ENCODE data around the gene APOLD1. TPM values are rescaled to one million over a fixed set of nuclear protein-coding genes. Genes with fewer than 3 reads are reported as not detected.
"Not testable (repeated sequence)": the region's sequence is repeated elsewhere in the genome, so short reads cannot be mapped to it uniquely, and the experiment has no call there.

Gene APOLD1
- polyA plus RNA-seq, 3 donors: 8.2 to 10.3 (median 9.0) TPM

DNA sequence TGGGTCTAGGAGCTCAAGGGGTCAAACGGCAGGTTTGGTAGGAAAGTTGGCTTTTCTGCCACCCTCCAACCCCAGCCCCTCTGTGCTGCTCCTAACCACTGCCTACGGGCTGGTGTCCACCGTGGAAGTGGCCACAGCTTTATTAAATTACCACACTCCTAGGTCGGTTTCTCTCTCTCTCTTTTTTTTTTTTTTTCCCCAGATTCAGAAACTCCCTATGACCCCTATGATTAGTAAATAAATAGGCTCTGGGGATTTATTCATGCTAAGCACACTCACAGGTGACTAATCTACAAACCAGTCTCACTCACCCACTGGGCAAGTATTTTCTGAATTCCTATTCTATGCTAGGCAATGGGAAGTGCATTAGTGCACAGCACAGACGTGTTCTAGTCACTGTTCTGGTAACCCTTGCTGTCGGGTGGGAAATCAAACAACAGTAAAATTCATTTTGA lies 19.0 kb downstream of the APOLD1 start:
- DNase-seq: no peak

DNA sequence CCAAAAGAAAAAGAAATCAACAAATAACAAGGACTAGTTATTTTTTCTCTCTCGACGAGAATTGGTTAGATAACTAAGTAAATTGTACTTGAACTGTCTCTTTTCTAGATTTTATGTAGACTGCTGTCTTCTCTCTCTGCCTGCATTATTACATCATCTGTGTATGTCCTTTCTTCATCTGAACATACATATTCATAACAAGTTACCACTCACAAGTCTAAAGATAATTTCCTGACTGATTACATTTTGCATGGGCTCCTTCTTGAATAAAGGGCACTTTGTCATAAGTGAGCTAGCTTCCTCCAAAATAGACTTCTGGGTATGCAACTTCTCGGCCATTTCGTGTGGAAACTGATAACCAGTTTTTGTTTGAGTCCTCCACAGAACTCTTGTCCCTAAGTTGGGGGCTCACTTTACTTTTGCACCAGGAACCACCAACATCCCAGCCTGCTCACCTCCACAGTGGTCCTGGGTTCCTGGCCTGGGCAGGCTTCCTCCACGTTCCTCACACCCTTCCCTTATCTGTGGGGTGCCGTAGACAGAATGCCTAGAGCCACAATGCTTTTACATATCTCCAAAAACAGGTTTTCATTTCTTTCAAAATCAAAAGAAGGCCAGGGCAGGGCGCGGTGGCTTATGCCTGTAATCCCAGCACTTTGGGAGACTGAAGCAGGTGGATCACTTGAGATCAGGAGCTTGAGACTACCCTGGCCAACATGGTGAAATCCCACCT lies 21.5 kb downstream of the APOLD1 start:
- no peak for DNase-seq

DNA sequence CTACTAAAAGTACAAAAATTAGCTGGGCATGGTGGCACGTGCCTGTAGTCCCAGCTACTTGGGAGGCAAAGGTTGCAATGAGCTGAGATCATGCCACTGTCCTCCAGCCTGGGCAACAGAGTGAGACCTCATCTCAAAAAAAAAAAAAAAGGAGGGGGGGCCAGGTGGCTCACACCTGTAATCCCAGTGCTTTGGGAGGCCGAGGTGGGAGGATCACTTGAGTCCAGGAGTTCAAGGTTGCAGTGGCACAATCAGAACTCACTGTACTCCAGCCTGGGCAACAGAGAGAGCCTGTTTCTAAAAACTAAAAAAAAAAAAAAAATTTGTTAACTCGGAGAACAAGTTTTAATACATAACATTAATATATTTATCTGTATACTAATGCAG lies 22.1 kb downstream of the APOLD1 start:
- not testable (repeated sequence) for DNase-seq

DNA sequence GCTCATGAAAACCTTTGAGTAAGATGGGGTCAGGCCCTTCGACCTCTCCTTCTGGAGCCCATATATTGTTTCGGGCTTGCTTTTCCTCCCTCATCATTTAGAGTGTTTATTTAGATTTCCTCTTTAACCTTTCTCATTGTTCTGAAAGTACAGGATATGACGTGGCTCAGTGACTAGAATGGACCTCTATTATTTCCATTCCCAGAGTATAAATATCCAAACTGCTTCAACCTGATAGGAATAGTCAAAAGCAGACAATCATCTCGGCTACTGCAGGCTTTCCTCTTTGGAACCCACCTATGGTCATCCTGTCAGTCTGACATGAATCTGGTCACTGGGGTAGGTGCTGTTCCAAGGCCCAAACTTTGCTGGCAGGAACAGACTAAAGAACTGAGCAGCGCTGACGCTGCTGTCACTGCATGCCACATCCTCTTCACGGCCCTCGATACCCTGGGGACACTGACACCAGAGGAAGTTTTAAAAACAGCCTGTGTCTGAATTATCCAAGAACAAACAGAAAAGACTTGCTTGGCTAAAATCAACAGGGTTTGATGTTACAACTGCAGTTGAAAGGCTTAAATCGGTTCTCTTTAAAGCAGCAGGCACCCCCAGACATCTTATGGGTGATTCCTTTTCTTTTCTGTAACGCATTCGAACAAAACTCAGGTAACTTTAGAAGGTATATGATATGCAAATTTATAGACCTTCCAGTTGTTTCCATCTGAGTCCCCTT lies 22.7 kb downstream of the APOLD1 start:
- DNase-seq: no peak

DNA sequence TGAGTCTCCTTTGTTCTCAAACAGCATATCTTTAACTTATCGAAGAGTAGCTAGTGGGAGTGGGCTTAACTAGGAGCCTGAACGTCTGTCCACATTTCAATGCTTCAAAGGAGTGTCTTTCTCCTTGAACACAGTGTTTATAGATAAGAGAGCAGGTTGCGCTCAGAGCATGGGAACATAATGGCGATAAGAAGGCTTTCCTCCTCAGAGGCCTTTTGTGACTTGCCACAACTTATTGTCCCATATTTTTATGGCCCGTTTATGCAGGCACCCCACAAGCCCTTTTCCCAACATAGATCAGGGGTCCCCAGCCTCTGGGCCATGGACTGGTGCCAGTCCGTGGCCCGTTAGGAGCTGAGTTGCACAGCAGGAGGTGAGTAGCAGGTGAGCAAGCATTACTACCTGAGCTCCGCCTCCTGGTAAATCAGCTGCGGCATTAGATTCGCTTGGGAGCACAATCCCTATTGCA lies 25.1 kb downstream of the APOLD1 start:
- DNase-seq: no peak

DNA sequence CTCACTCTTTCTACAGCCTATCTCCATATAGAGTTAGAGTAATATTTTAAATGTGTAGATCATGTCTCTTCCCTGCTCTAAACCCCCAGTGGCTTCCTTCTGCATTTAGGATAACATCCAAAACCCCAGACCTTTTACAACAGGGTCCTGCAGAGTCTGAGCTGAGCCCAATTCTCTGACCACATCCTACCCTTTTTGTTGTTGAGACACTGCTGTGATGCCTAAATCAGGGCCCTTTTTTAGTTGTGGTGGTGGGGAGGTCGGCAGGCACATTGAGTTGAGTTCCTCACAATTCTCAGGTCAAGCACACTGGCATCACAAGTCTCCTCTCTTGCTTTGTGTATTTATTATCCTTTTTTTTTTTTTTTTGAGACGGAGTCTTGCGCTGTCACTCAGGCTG lies 25.9 kb downstream of the APOLD1 start:
- no peak for DNase-seq

DNA sequence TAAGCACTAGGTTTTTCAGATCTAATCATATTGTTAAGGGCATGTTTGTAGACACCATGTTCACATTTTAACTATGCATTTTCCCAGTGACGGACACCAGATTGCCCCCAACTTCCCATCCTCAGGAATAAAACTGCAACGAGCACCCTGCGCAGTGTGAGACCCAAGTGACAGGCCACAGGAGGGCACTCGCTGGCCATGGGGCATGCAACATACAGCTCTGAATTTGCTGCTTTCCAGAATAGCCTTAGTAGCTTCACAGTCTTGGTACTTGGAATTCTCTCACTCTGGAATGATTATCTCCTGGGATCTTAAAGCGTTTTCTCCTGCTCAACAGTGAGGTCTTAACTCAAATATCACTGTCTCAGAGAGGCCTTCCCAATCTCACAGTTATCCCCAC lies 26.7 kb downstream of the APOLD1 start:
- no peak for DNase-seq

DNA sequence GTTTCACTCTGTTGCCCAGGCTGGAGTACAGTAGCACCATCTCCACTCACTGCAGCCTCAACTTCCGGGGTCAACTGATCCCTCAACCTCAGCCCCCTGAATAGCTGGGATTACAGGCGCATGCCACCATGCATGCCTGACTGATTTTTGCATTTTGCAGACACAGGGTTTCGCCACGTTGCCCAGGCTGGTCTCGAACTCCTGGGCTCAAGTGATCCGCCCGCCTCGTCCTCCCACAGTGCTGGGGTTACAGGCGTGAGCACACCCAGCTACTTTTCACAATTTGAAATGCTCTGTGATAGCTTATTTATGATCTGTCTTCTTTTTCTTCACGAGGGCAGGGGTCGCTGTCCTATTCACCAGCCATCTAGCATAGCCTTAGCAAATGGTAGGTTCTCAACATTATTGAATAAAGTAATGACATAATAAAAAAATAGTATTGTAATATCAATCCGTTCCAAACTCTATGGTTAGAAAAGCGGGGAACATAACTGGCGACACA lies 27.2 kb downstream of the APOLD1 start:
- no peak for DNase-seq

DNA sequence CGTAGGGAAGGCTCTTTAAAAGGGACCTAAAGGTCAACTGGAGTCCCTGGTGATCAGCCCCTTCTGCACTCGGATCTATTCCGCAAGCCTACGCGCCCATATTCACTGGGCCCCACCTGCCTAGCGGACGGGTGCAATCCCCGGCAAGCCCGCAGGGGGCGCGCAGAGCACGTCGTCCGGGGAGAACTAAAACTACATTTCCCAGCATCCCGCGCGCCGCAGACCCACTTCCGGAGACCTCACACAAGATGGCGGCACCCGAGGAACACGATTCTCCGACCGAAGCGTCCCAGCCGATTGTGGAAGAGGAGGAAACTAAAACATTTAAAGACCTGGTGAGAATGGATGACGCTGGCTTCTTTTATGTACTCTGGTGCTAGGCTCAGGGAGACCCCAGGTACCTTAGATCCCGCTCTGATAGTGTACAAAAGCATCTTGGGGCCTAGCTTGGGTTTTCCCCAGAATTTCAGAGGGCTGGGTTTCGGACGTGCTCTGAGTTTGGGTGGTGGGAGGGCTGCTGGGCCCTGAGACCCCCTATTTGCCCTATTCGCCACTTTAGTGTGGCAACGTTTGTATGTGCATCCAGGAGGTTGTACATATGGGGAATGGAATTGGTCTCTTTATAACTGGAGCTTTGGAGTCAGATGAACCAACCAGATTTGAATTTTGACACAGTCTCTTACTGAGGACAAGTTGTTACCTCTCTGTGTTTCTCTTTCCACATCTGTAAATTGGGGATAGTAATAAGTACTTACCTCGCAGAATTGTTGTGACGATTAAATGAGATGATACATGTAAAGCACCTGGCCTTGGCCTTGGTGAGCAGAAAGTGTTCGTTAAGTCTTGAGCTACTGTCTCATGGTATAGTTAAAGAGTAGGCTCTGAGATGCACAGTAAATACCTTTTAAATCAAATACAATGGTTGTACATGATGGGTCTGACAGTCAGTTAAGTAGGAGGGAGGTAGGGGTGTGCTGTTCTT lies 28.0 kb downstream of the APOLD1 start, which contains the start of gene DDX47:
Gene DDX47, plus strand, starts transcription at position 227 of the 982 bp plus-strand sequence. Its CDS starts 22 bp downstream, at position 249.
- DNase-seq: peak; percentile 92

DNA sequence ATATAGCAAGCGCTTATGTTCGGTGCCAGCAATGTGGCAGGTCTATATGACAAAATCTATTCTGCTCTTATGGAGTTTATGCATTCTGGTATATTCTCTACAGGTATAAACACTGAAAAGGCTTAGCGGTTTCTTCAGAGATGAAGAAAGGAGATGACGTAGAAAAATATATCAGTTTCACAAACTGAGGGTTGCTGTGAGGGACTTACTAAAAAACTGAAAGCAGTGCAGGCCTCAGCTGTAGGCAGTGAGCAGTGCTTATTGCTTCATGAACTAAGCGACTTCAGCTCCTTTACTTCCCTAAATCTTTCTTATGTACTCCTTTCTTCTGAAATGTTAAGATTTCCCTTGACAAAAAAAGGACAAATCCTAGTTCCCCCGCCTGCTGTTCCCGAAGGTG lies 32.2 kb downstream of the APOLD1 start:
- DNase-seq: no peak

DNA sequence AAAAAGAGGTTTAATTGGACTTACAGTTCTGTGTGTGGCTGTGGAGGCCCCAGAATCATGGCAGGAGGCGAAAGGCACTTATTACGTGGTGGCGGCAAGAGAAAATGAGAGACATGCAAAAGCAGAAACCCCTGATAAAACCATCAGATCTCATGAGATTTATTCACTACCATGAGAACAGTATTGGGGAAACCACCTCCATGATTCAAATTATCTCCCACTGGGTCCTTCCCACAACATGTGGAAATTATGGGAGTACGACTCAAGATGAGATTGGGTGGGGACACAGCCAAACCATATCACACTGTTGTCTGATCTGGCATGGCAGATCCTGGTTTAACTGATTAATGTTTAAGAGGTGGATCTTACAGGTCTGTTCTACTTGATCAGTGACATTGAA lies 33.2 kb downstream of the APOLD1 start:
- no peak for DNase-seq

DNA sequence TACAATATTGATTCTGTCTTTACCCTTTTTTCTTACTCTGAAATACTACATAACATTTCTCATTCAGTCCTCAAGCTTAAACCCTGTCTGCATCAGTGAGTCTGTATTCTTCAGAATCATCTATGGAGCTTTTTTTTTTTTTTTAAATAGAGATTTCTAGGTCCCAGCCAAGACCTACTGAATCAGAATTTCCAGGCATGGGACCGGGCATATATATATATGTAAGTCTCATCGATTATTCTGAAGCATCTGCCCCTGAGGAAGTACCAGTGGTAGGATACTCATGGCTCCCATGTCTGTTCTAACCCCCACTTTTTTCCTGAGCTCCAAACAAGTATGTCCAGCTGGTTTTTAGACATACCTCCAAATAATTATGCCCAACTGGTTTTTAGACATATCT lies 33.8 kb downstream of the APOLD1 start:
- no peak for DNase-seq

DNA sequence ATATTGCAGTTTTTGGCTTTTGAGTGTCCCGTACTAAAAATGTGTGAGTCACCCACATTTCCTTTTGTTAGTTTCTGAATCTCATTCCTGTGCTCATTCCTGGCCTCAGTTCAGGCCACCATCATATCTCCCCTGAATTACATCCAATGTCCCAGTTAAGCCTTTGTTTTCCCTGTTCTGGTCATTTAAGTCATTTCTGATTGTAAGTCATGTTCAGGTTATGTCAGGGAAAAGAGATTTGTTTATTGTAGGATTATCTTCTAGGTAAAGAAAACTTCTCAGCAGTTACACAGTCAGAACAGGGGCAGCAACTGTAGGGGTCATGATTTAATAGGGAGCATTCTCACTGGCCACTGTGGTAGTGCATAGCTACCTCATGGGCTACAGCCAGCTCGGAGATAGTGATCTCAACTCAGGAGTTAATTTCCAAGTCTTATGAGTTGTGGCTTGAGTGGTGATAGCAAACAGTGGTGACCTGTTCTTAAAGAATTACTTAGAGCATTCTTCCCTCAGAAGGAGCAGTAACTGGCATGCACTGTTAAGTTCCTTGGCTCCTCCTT lies 34.4 kb downstream of the APOLD1 start:
- no peak for DNase-seq

DNA sequence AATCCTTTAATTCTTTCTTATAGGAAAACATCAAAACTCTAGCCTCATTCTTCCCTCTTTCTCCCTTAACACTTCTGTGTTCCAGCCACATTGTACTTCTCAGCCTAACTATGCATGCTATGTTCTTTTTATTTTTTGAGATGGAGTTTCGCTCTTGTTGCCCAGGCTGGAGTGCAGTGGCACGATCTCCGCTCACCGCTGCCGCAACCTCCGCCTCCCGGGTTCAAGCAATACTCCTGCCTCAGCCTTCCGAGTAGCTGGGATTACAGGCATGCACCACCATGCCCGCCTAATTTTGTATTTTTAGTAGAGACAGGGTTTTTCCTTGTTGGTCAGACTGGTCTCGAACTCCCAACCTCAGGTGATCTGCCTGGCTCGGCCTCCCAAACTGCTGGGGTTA lies 34.9 kb downstream of the APOLD1 start:
- not testable (repeated sequence) for DNase-seq

DNA sequence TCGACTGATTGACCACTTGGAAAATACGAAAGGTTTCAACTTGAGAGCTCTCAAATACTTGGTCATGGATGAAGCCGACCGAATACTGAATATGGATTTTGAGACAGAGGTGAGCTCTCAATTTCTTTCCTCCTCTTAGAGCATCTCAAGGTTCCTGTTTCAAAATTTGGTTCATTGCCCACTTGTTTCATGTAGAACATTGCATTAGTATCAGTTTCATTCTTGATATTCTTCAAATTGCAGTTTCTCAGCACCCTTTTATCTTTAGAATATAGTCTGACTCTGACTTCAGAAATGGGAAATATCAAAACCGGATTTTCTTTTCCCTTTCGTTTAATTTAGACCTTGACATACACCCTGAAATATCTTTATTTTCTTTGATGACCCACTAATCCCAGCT lies 36.5 kb downstream of the APOLD1 start:
- DNase-seq: no peak

DNA sequence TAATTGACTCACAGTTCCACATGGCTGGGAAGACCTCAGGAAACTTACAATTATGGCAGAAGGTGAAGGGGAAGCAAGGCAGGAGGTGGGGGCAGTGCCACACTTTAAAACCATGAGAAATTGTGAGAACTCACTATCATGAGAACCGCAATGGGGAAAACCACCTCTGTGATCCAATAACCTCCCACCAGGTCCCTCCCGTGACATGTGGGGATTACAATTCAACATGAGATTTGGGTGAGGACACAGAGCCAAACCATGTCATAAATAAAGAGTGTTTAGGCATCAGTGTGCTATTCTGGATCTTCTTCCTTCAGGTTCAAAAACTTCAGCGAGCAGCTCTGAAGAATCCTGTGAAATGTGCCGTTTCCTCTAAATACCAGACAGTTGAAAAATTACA lies 37.4 kb downstream of the APOLD1 start:
- DNase-seq: no peak

DNA sequence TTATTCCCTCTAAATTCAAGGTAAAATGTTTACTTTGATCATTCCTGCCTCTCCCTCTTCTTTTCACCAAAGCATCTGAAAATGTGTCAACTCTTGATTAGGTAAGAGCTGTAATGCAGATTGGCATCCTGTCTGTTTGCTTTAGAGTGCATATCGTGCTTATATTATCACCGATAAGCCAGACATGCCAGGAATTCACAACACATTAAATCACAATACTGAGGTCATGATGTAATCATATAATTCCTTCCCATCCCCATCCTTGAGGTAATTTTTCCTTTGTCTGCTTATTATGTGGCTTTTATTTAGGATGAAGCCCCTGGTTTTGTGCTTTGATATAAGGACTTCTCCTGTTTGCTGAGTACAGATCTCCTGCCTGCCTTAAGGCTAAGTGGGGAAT lies 37.8 kb downstream of the APOLD1 start:
- DNase-seq: no peak

DNA sequence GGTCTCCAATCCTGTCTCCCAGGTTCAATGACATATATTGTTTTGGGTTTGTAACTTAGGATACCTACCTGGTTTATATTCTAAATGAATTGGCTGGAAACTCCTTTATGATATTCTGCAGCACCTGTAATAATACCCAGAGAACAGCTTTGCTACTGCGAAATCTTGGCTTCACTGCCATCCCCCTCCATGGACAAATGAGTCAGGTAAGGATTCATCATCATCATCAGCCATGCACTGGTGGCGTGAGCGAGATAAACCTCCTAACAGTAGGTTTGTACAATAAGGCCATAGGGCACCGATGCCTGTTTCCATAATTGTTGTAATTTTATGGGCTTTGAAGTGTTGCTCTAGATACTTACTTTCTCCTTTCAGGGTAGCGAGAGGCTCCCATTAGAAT lies 38.4 kb downstream of the APOLD1 start:
- DNase-seq: no peak

DNA sequence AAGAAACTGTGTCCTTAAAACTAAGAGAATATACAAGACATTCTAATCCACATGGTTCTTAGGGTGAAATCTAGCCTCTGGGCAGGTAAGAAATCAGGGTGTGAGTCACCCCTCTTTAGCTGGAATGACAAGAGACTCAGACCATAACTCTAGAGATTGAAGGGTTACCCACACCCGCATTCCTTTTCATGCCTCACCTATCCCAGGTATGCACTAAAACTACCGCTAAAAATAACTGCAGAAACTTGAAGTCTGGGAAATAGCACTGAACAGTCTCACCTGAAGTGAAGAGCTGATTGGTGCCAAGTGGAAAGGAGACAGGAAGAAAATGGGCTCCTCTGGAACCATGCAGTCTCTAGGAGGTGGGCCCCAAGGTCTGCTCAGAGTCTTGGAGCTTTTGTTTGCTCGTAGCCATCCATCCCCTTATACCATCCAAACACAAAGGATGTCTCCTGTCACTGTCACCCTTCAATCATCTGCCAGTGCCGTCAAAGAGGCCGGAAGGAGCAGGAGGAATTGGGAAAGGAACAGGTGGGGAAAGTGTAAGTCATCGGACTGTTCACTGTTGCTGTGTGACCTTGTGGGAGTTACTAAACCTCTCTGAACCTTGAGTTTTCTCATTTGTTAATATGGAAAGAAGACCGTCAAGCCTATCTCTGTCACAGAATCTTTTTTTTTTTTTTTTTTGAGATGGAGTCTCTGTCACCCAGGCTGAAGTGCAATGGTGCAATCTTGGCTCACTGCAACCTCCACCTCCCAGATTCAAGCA lies 50.1 kb downstream of the APOLD1 start:
- DNase-seq: peak; percentile 41

DNA sequence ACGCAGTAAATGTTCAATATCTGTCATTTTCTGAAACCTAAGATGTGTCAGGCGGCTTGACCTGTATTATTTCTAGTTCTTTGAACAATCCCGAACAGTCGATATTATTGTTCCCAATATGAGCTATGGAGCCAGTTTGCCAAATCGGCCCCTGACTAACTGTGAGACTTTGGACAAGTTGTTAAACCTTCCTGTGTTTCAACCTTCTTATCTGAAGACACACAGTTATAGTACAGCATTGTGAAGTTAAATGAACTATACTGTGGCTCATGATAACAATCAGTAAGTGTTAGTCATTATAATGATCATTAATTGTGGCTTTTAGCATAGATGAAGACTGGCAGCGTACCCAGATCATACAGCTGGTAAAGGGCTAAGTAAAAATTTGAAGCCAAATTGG lies 51.1 kb downstream of the APOLD1 start:
- no peak for DNase-seq
